ENCODE data around the gene TBC1D22A. TPM values are rescaled to one million over a fixed set of nuclear protein-coding genes. Genes with fewer than 3 reads are reported as not detected.

TBC1D22A gene
- total and polyA plus RNA-seq, 2 experiments from 2014 or later: 16.6 to 18.5 TPM

DNA sequence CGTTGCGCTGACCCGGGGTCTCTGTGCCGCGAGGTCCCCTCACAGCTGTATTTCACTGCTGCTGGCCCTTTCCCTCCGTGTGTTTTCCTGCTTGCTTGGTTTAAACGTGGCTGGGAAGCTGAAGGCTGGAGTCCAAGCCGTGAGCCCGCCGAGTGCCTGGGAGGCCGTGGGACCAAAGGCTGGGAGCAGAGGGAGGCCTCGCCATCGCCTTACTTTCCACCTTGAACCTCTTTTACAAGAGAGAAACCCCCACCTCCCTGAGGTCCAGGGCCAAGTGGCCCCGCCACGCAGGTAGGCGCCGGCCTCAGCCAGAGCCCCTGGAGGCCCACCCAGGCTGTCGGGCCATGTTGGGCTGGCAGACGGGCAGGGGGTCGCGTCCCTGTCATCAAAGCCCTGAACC is 411.6 kb downstream of the TBC1D22A start:
- Histone ChIP-seq H3K4me3 (no peak overlapping the region), H3K27ac (no peak overlapping the region), H3K4me1 (ENCODE audit: low read depth) (no peaks in the 10 kb centered on the region), H3K36me3 (no peaks in the 10 kb centered on the region), H3K9me3 (ENCODE audit: low read depth) (no peaks in the 10 kb centered on the region), H3K27me3 (no peaks in the 10 kb centered on the region)
- TF ChIP-seq, protein P1, sequence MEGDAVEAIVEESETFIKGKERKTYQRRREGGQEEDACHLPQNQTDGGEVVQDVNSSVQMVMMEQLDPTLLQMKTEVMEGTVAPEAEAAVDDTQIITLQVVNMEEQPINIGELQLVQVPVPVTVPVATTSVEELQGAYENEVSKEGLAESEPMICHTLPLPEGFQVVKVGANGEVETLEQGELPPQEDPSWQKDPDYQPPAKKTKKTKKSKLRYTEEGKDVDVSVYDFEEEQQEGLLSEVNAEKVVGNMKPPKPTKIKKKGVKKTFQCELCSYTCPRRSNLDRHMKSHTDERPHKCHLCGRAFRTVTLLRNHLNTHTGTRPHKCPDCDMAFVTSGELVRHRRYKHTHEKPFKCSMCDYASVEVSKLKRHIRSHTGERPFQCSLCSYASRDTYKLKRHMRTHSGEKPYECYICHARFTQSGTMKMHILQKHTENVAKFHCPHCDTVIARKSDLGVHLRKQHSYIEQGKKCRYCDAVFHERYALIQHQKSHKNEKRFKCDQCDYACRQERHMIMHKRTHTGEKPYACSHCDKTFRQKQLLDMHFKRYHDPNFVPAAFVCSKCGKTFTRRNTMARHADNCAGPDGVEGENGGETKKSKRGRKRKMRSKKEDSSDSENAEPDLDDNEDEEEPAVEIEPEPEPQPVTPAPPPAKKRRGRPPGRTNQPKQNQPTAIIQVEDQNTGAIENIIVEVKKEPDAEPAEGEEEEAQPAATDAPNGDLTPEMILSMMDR (IDR thresholded peaks at IDR 0.05; ENCODE audit: low read depth, low read length): no peak
- no peak for DNase-seq (ENCODE audit: low read depth in 1 of 2, low spot score in 1 of 2)

DNA sequence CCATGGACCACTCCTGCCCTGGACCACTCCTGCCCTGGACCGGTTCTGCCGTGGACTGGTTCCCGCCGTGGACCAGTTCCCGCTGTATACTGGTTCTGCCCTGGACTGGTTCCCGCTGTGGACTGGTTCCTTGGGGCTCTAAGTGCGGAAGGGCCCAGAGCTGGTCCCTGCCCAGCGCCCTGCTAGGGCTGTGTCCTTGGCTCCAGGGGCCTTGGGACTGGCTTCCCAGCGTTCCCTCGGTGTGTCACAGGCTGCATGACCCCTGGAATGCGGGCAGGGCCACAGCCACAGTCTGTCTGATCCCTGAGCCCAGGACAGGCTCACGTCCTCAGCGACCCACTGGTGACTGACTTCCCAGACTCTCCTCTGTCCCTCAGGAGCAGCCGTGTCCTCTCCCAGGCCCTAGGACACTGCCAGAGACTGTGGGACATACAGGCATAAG is 412.2 kb downstream of the TBC1D22A start:
- TF ChIP-seq, protein P1 (IDR thresholded peaks at IDR 0.05; ENCODE audit: low read depth, low read length): no peak
- Histone ChIP-seq H3K27ac (no peak overlapping the region), H3K36me3 (no peaks in the 10 kb centered on the region), H3K27me3 (no peaks in the 10 kb centered on the region), H3K9me3 (ENCODE audit: low read depth) (no peaks in the 10 kb centered on the region), H3K4me1 (ENCODE audit: low read depth) (no peaks in the 10 kb centered on the region), H3K4me3 (no peak overlapping the region)
- DNase-seq (ENCODE audit: low read depth in 1 of 2, low spot score in 1 of 2): no peak

DNA sequence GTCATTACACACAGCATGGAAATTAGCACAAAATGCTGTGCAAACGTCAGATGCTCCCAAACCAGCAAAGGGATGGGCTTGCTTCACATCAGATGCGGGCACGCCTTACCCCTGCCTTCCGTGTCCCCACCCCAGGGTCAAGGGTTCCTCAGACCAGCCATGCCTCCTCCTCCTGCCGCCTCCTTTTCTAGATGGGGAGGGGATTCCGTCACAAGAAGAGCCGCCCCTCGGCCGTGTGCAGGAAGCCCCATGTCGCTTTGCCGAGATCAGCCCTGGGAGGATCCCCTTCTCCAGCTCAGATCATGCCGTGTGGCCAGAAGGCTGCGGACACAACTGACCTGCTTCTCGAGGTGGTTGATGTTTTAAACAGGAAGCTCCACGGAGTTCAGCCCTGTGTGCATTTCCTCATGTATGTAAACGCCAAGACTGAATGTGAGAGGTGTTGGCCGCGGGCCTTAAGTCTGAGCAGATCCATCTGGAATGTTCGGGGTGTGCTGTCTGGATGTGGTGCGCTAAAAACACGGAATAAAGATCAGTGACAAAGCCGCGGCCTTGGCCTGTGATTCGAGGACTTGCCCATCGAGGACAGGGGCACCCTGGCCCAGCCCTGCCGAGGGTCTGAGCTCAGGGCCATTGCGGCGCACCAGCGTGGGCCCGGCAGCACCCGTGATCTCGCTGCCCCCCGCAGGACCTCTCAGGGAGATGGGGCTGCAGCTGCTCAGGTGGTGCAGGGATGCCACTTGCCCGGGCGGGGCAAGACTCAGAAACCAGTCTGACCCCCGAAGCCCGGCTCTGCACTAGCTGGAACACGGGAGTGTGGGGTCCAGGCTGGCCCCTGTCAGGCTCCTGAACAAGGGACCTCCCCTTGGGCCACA is 412.9 kb downstream of the TBC1D22A start:
- no peaks in the 10 kb centered on the region for H3K9me3 ChIP-seq (ENCODE audit: low read depth)
- no peaks in the 10 kb centered on the region for H3K4me1 ChIP-seq (ENCODE audit: low read depth)
- H3K27ac ChIP-seq: no peak overlapping the region
- no peak overlapping the region for H3K4me3 ChIP-seq
- H3K27me3 ChIP-seq: no peaks in the 10 kb centered on the region
- DNase-seq (ENCODE audit: low read depth in 1 of 2, low spot score in 1 of 2): peak in 1 of 2 donors; percentile 86
- TF ChIP-seq, protein P1 (IDR thresholded peaks at IDR 0.05; ENCODE audit: low read depth, low read length): no peak
- no peaks in the 10 kb centered on the region for H3K36me3 ChIP-seq

- no peak overlapping the region for H3K27ac ChIP-seq
- no peaks in the 10 kb centered on the region for H3K4me1 ChIP-seq (ENCODE audit: low read depth)
- no peak overlapping the region for H3K4me3 ChIP-seq
- TF ChIP-seq, protein P1 (IDR thresholded peaks at IDR 0.05; ENCODE audit: low read depth, low read length): no peak
- H3K36me3 ChIP-seq: no peaks in the 10 kb centered on the region
- H3K9me3 ChIP-seq (ENCODE audit: low read depth): no peaks in the 10 kb centered on the region
- DNase-seq (ENCODE audit: low read depth in 1 of 2, low spot score in 1 of 2): no peak
- no peaks in the 10 kb centered on the region for H3K27me3 ChIP-seq
Measured at GRCh38 chr22:47176026-47176389, 413.6 kb downstream of the TBC1D22A start.

DNA sequence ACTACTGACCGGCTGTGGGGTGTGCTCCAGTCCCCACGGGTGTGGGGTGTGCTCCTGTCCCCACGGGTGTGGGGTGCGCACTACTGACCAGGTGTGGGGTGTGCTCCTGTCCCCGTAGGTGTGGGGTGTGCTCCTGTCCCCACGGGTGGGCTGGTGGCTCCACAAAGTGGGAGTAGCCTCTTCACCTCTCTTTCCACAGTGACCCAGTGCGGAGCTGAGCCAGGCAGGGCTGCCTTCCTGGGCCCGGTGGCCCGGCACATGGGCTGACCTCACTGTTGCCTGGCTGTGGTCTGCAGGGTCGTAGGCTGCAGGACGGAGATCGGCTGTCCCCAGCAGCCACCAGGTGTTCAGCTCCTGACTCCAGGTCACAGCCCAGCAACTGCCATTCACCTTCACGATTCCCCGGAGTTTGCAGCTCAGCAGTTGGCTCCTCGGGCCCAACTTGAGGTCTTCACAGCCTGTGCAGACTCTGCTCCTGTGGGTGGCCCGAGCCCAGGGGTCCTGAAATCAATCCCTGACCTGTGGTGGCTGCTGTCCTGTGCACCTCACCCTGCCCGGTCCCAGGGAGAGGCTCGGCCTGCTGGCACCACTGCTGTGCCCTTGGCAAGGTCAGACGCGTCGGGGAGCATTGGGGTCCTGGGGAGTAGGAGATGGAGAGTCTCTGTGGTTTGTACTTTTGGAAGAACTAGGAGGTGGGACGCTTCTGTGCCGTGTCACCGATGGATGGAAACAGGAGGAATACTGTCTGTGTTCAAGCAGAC is 414.3 kb downstream of the TBC1D22A start:
- no peak for DNase-seq (ENCODE audit: low read depth in 1 of 2, low spot score in 1 of 2)

More for the DNA sequence above, 414.3 kb downstream of the TBC1D22A start:
- Histone ChIP-seq H3K4me1 (ENCODE audit: low read depth) (no peaks in the 10 kb centered on the region), H3K27me3 (no peaks in the 10 kb centered on the region), H3K4me3 (no peak overlapping the region), H3K36me3 (no peaks in the 10 kb centered on the region), H3K9me3 (ENCODE audit: low read depth) (no peaks in the 10 kb centered on the region), H3K27ac (no peak overlapping the region)
- TF ChIP-seq, protein P1 (IDR thresholded peaks at IDR 0.05; ENCODE audit: low read depth, low read length): no peak

Measured in cardiac muscle cell (in vitro differentiated cells and primary cell).